ENCODE results near the gene RPL10A.

- TF ChIP-seq CTCF (IDR thresholded peaks at IDR 0.05; ENCODE audit: low read length) = no peak
- TF ChIP-seq EZH2 (IDR thresholded peaks at IDR 0.05; ENCODE audit: borderline replicate concordance, low read length) = no peak
These were observed 31.9 kb upstream of the RPL10A start for GRCh38 chr6:35436071-35436857.

Measured in OCI-LY1 (cell line).